HG02759 (cell line): ENCODE measurements around the gene EEF2KMT.

Source experiments
- ATAC-seq: cut with Tn5 transposase; IDR thresholded peaks from one replicate; pipeline ENCODE4 v1.9.1; 2021; ENCODE audit warnings: mild to moderate bottlenecking, moderate library complexity; ENCODE audit not compliant: unreplicated experiment

EEF2KMT gene

GRCh38 chr16:5044011-5044540 is 53.5 kb downstream of the EEF2KMT start:
- no peak for ATAC-seq

DNA sequence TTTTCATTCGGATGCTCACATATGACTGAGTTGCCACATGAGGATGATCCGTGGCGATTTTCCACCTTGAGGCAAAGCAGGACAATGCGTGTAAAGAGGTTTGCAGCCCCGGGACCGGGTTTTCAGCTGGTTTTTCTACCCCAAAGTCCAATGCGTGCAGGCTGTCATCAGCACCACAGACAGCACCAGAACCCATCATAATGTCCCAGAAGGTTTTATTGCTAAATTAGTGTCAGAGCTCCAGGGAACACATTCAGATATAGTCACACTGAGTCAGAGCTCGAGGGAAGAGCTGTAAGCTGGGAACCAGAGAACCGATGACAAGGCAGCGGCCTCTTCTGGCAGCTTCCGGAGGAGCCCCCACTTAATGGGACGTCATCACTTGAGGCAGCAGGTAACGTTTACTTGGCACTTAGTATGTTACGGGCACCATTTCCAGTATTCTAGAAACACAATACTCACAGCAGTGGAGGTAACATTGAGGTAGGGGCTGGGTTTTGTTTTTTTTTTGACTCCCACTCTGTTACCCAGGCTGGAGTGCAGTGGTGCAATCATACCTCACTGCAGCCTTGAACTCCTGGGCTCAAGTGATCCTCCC is 54.9 kb downstream of the EEF2KMT start:
- ATAC-seq = no peak

DNA sequence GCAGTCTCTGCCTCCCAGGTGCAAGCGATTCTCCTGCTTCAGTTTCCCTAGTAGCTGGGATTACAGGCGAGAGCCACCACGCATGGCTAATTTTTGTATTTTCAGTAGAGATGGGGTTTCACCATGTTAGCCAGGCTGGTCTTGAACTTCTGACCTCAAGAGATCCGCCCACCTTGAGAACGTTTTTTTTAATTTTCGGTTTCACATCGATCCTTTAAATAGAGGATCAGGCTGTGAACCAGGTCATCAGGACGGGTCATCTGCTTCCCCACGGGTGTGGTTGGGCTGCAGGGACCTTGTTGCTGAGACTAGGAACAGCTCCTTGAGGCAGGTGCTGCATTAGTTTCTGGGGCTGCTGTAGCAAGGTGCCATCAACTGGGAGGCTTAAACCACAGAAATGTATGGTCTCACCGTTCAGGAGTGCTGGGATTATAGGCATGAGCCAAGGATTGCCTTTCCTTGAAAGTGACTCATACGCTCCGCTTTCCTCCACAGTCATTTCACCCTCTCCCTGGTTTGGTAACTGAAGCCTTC is 55.9 kb downstream of the EEF2KMT start:
- ATAC-seq = peak; percentile 78

- ATAC-seq = no peak
These were observed 57.1 kb downstream of the EEF2KMT start for GRCh38 chr16:5040451-5040850.

GRCh38 chr16:5036228-5037156 is 61.1 kb downstream of the EEF2KMT start:
- ATAC-seq = no peak

- no peak for ATAC-seq
These were observed 61.7 kb downstream of the EEF2KMT start for GRCh38 chr16:5035909-5036227.
